Endothelial cell of umbilical vein (primary cell): ENCODE results near the gene TMOD2. TPM values are rescaled to one million over a fixed set of nuclear protein-coding genes. Genes with fewer than 3 reads are reported as not detected.

Source experiments
- BruUV-seq: library from RNA; stranded (reverse); fragments of 400-500 nt; replicated peaks from 2 replicates; lab custom pipeline; 2021; lab: Mats Ljungman, UMichigan
- CTCF ChIA-PET: fragments of 300-600, 350-600 bp; sonication (Branson Sonifier 250); formaldehyde crosslinking; loops from one replicate; lab custom pipeline; 2021; ENCODE audit warnings: antibody characterized with exemption, inconsistent platforms; lab: Charles Lee
- POLR2A ChIA-PET: fragments of 300-600, 350-600 bp; sonication (Branson Sonifier 250); formaldehyde crosslinking; loops from one replicate; lab custom pipeline; 2021; ENCODE audit warnings: antibody characterized with exemption, inconsistent platforms; lab: Charles Lee
- DNase-seq: peaks from one replicate; pipeline ENCODE4 v3.0.0-alpha.2; 2011; ENCODE audit warnings: low read depth, low spot score
- FAIRE-seq: peaks from 2 replicates; lab custom pipeline; 2011; peaks lifted over from hg19 to GRCh38; lab: Jason Lieb, UNC
- H2AFZ ChIP-seq: 2 replicates; pipeline ENCODE4 v1.6.0; 2012; ENCODE audit warnings: low read depth, low read length, control low read depth, inconsistent platforms
- H3K27ac ChIP-seq: 2 replicates; pipeline ENCODE4 v1.5.1; 2011; ENCODE audit warnings: low read depth, mild to moderate bottlenecking, control low read depth, low read length, moderate library complexity; ENCODE audit not compliant: insufficient read depth
- H3K27me3 ChIP-seq, 2 experiments: 2 replicates each; pipeline versions ENCODE4 v1.6.0 to v1.6.1; 2011; ENCODE audit warnings: low read length in 2 of 2, mixed read lengths in 1 of 2; ENCODE audit not compliant: control insufficient read depth in 2 of 2, insufficient read depth in 2 of 2
- H3K36me3 ChIP-seq, 2 experiments: 2 replicates in 1 of 2; 3 replicates in 1 of 2; pipeline ENCODE4 v1.5.1; 2011; ENCODE audit warnings: low read length in 2 of 2, mild to moderate bottlenecking in 1 of 2, moderate library complexity in 1 of 2; ENCODE audit not compliant: control insufficient read depth in 2 of 2, insufficient read depth in 2 of 2; ENCODE audit errors: extremely low read depth in 1 of 2
- H3K4me1 ChIP-seq: 3 replicates; pipeline ENCODE4 v1.5.1; 2011; ENCODE audit warnings: mild to moderate bottlenecking, low read length; ENCODE audit not compliant: control insufficient read depth, insufficient read depth; ENCODE audit errors: extremely low read depth
- H3K4me2 ChIP-seq: 2 replicates; pipeline ENCODE4 v1.6.1; 2011; ENCODE audit warnings: low read length, control low read depth, mixed read lengths; ENCODE audit not compliant: insufficient read depth
- H3K4me3 ChIP-seq, 3 experiments: fragments of 200-600 bp in 1 of 3; sonication (generic), shearing (Covaris generic) in 1 of 3; replicated peaks in 1 of 3; 2 replicates each; pipeline ENCODE4 v1.5.1; 2011 to 2016; ENCODE audit warnings: control low read depth in 3 of 3, low read length in 3 of 3, mild to moderate bottlenecking in 2 of 3, inconsistent platforms in 1 of 3, low read depth in 1 of 3, moderate library complexity in 1 of 3; ENCODE audit not compliant: insufficient read depth in 1 of 3
- H3K79me2 ChIP-seq: 2 replicates; pipeline ENCODE4 v1.6.0; 2012; ENCODE audit warnings: low read length, inconsistent platforms; ENCODE audit not compliant: control insufficient read depth, insufficient read depth
- H3K9ac ChIP-seq: replicated peaks from 2 replicates; pipeline ENCODE3; 2011; ENCODE audit warnings: low read length, control low read depth; ENCODE audit not compliant: insufficient read depth; ENCODE audit errors: extremely low read depth
- H3K9me1 ChIP-seq: replicated peaks from 3 replicates; pipeline ENCODE4 v1.6.0; 2011; ENCODE audit warnings: mild to moderate bottlenecking, low read length; ENCODE audit not compliant: control insufficient read depth, insufficient read depth; ENCODE audit errors: extremely low read depth
- H3K9me3 ChIP-seq: replicated peaks from 2 replicates; pipeline ENCODE4 v1.5.1; 2012; ENCODE audit warnings: low read length, inconsistent platforms; ENCODE audit not compliant: control insufficient read depth, insufficient read depth
- H4K20me1 ChIP-seq: replicated peaks from 2 replicates; pipeline ENCODE3; 2011; ENCODE audit warnings: mild to moderate bottlenecking, low read length; ENCODE audit not compliant: control insufficient read depth, insufficient read depth; ENCODE audit errors: extremely low read depth
- EZH2 ChIP-seq: IDR thresholded peaks from 2 replicates; pipeline ENCODE4 v1.6.1; 2012; ENCODE audit warnings: borderline replicate concordance, low read depth, mild to moderate bottlenecking, moderate library complexity, low read length, inconsistent platforms; ENCODE audit not compliant: severe bottlenecking
- FOS ChIP-seq: IDR thresholded peaks from 2 replicates; pipeline ENCODE4 v1.6.1; 2011; ENCODE audit warnings: mild to moderate bottlenecking, low read length, moderate library complexity, borderline replicate concordance; ENCODE audit not compliant: insufficient read depth
- GATA2 ChIP-seq: IDR thresholded peaks from 2 replicates; pipeline ENCODE4 v1.7.0; 2011; ENCODE audit warnings: low read depth, mild to moderate bottlenecking, moderate library complexity, mixed read lengths, low read length; ENCODE audit not compliant: insufficient read length, insufficient read depth
- JUN ChIP-seq: IDR thresholded peaks from 2 replicates; pipeline ENCODE4 v1.6.1; 2011; ENCODE audit warnings: borderline replicate concordance, low read depth; ENCODE audit not compliant: insufficient read length, insufficient read depth
- MYC ChIP-seq: IDR thresholded peaks from one replicate; pipeline ENCODE4 v1.6.1; 2011; ENCODE audit warnings: mild to moderate bottlenecking, low read depth, low read length
- POLR2A ChIP-seq: IDR thresholded peaks from 2 replicates; pipeline ENCODE4 v1.6.1; 2012; ENCODE audit warnings: low read depth, mild to moderate bottlenecking, control low read depth, low read length
- POLR2AphosphoS5 ChIP-seq: IDR thresholded peaks from 2 replicates; pipeline ENCODE4 v1.6.1; 2012; ENCODE audit warnings: low read depth, mild to moderate bottlenecking, control low read depth, low read length, moderate library complexity; ENCODE audit not compliant: insufficient read depth
- dilution Hi-C: fragments of 300-500 bp; cut with MboI; formaldehyde crosslinking; loops from one replicate; pipeline ENCODE4 v1.15.0; 2019; ENCODE audit warnings: low sequenced_read_pairs; ENCODE audit not compliant: extremely low pct_ligation_motif_present
- intact Hi-C: fragments of 100-400 bp; cut with micrococcal nuclease; formaldehyde crosslinking; loops from one replicate; pipeline ENCODE4 v1.10.0; 2022
- polyA plus RNA-seq, 4 experiments: library from polyadenylated mRNA; depleted of rRNA in 3 of 4; stranded (reverse) in 3 of 4; unstranded in 1 of 4; fragments of >200 nt; gene quantifications; 2 replicates each; pipeline versions ENCODE4 v1.2.1 to v1.2.3, GENCODE V29; 2011 to 2012; ENCODE audit warnings: missing spikeins in 1 of 4
- total RNA-seq: library from RNA; stranded (reverse); gene quantifications from 2 replicates; pipeline ENCODE4 v1.2.3, GENCODE V29; 2021
- TF ChIP-seq, protein P1 (sequence below), 2 donors: IDR thresholded peaks; 1 replicate in 1 of 2; 2 replicates in 1 of 2; pipeline ENCODE4 v1.5.1; 2011; ENCODE audit warnings: low read length in 2 of 2, mild to moderate bottlenecking in 2 of 2, moderate library complexity in 2 of 2, control low read depth in 1 of 2, inconsistent platforms in 1 of 2, low read depth in 1 of 2; ENCODE audit not compliant: insufficient read depth in 1 of 2; ENCODE audit errors: extremely low read depth in 1 of 2
- TF ChIP-seq, protein P2 (sequence below): IDR thresholded peaks from 2 replicates; pipeline ENCODE4 v1.6.1; 2011; ENCODE audit not compliant: insufficient read depth, insufficient read length

TMOD2 gene
- total and polyA plus RNA-seq, 2 donors (not counting 3 experiments of a cell fraction or from before 2014, with no cell fraction given), result 0.46 to 2.7 TPM

DNA sequence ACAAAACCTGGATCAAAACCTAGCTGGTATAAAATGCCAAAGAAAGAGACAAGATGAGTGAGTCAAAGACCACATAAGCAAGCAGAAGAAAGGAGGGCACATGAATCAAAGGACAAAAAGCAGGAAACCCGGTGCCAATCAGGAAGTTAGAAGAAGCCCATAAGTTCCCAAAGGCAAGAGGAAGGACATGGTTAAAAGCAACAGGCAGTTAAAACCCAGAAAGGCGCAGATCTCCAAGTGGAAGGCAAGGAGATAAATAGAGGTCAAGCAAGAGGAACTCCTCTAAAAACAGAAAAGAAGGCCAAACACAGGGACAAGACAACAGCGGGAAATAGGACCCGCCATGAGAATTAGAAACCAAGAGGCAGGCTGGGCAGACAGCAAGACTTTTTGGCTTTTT, 4.4 kb downstream of the TMOD2 start:
- no peak overlapping the region for H2AFZ ChIP-seq
- DNase-seq (no peak), FAIRE-seq (no peak)
- TF ChIP-seq MYC, result no peak
- TF ChIP-seq, protein P1, sequence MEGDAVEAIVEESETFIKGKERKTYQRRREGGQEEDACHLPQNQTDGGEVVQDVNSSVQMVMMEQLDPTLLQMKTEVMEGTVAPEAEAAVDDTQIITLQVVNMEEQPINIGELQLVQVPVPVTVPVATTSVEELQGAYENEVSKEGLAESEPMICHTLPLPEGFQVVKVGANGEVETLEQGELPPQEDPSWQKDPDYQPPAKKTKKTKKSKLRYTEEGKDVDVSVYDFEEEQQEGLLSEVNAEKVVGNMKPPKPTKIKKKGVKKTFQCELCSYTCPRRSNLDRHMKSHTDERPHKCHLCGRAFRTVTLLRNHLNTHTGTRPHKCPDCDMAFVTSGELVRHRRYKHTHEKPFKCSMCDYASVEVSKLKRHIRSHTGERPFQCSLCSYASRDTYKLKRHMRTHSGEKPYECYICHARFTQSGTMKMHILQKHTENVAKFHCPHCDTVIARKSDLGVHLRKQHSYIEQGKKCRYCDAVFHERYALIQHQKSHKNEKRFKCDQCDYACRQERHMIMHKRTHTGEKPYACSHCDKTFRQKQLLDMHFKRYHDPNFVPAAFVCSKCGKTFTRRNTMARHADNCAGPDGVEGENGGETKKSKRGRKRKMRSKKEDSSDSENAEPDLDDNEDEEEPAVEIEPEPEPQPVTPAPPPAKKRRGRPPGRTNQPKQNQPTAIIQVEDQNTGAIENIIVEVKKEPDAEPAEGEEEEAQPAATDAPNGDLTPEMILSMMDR (IDR thresholded peaks at IDR 0.05; ENCODE audit: extremely low read depth in 1 of 2, insufficient read depth in 1 of 2, low read depth in 1 of 2, low read length in 2 of 2), result no peak
- TF ChIP-seq POLR2AphosphoS5, result no peak
- intact Hi-C loops (no loop called here), dilution Hi-C loops (no loop called here)
- H4K20me1 ChIP-seq, result no peaks in the 10 kb centered on the region
- H3K4me1 ChIP-seq, result peaks cover 3% of the 10 kb centered on the region
- H3K4me2 ChIP-seq, result no peak overlapping the region
- no TSS peak for BruUV-seq
- ChIA-PET CTCF (interaction anchor here (1.7 to 5.3 kb wide), 2 partner anchors 14 to 21 kb away, joined by 5 to 42 read pairs; no protein-coding TSS in a partner anchor), POLR2A (no interaction called here)
- no peaks in the 10 kb centered on the region for H3K79me2 ChIP-seq
- no peaks in the 10 kb centered on the region for H3K36me3 ChIP-seq
- H3K9ac ChIP-seq, result no peak overlapping the region
- H3K9me3 ChIP-seq, result no peaks in the 10 kb centered on the region
- no peaks in the 10 kb centered on the region for H3K9me1 ChIP-seq
- H3K27ac ChIP-seq, result no peak overlapping the region
- H3K27me3 ChIP-seq, result peaks cover 45% of the 10 kb centered on the region in 2 experiments
- no peak overlapping the region for H3K4me3 ChIP-seq

DNA sequence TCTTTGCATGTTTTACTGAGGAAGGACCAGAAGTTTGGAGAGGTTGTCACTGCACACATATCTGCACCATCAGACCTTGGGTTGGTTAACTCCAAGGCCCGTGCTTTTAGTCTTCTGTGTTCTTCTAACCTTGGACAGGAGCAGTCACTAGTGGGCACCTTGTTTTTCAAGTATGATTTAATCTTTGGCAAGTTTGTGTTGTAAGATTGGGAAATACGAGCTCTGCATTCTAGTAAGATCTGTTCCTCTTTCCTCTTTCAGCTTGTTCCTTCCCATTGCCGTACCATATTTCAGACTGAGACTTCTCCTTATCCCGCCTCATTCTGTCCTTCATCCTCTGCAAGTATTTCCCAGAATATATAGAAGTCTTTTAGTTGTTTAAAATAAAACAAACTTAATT, 5.1 kb downstream of the TMOD2 start:
- H4K20me1 ChIP-seq, result no peaks in the 10 kb centered on the region
- no peaks in the 10 kb centered on the region for H3K36me3 ChIP-seq
- no peak overlapping the region for H2AFZ ChIP-seq
- dilution Hi-C loops, result no loop called here
- POLR2A ChIA-PET, result no interaction called here
- FAIRE-seq, result no peak
- no peaks in the 10 kb centered on the region for H3K79me2 ChIP-seq
- no TSS peak for BruUV-seq
- H3K4me3 ChIP-seq, result no peak overlapping the region
- no peak for TF ChIP-seq JUN
- no peak for TF ChIP-seq POLR2AphosphoS5
- TF ChIP-seq POLR2A, result no peak
- TF ChIP-seq FOS, result no peak
- TF ChIP-seq, protein P2, sequence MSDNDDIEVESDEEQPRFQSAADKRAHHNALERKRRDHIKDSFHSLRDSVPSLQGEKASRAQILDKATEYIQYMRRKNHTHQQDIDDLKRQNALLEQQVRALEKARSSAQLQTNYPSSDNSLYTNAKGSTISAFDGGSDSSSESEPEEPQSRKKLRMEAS, result no peak
- no peak for TF ChIP-seq GATA2
- TF ChIP-seq, protein P1 (IDR thresholded peaks at IDR 0.05; ENCODE audit: extremely low read depth in 1 of 2, insufficient read depth in 1 of 2, low read depth in 1 of 2, low read length in 2 of 2), result no peak
- no peak for TF ChIP-seq MYC
- TF ChIP-seq EZH2, result no peak
- no peak overlapping the region for H3K9ac ChIP-seq
- peaks cover 40% of the 10 kb centered on the region in 2 experiments for H3K27me3 ChIP-seq
- no peaks in the 10 kb centered on the region for H3K9me3 ChIP-seq
- no peak overlapping the region for H3K27ac ChIP-seq
- CTCF ChIA-PET, result interaction anchor here (0.6 to 5.3 kb wide), 5 partner anchors 8 to 106 kb away, joined by 3 to 42 read pairs (median 5); no protein-coding TSS in a partner anchor
- H3K4me1 ChIP-seq, result no peaks in the 10 kb centered on the region
- intact Hi-C loops, result no loop called here
- H3K4me2 ChIP-seq, result no peak overlapping the region
- H3K9me1 ChIP-seq, result no peaks in the 10 kb centered on the region
- no peak for DNase-seq
